Nephron (organoid): ENCODE measurements around the gene BSPRY.

ENCODE experiments used
- H3K27ac Mint-ChIP-seq, 3 experiments: 2 replicates each; pipeline ENCODE4 v1.8.0; 2020; ENCODE audit warnings: mixed read lengths in 3 of 3, mild to moderate bottlenecking in 2 of 3, moderate library complexity in 1 of 3
- H3K27me3 Mint-ChIP-seq: 2 replicates; pipeline ENCODE4 v1.8.0; 2021; ENCODE audit warnings: low read depth, mild to moderate bottlenecking, moderate library complexity, mixed read lengths
- H3K36me3 Mint-ChIP-seq: 2 replicates; pipeline ENCODE4 v1.8.0; 2020; ENCODE audit warnings: low read depth, mixed read lengths
- H3K4me1 Mint-ChIP-seq: 2 replicates; pipeline ENCODE4 v1.8.0; 2020; ENCODE audit warnings: mixed read lengths
- H3K4me3 Mint-ChIP-seq, 3 experiments: 2 replicates each; pipeline ENCODE4 v1.8.0; 2020; ENCODE audit warnings: mild to moderate bottlenecking in 3 of 3, mixed read lengths in 3 of 3, moderate library complexity in 2 of 3
- H3K9me3 Mint-ChIP-seq: 2 replicates; pipeline ENCODE4 v1.8.0; 2020; ENCODE audit warnings: mixed read lengths
- CTCF ChIP-seq, 3 experiments: fragments of 200-600 bp; sonication (generic); IDR thresholded peaks; one replicate each; pipeline ENCODE4 v1.5.0; 2021; ENCODE audit warnings: antibody characterized with exemption in 3 of 3; ENCODE audit not compliant: unreplicated experiment in 3 of 3

BSPRY gene

GRCh38 chr9:113381909-113382411 lies 32.6 kb downstream of the BSPRY start:
- H3K36me3 Mint-ChIP-seq = peaks cover 8% of the 10 kb centered on the region
- TF ChIP-seq CTCF (IDR thresholded peaks at IDR 0.05; ENCODE audit: unreplicated experiment in 3 of 3) = no peak
- peak overlapping the region; percentile 84 to 99 (median 86) for H3K27ac Mint-ChIP-seq
- no peaks in the 10 kb centered on the region for H3K27me3 Mint-ChIP-seq
- H3K4me1 Mint-ChIP-seq = peaks cover 14% of the 10 kb centered on the region
- H3K4me3 Mint-ChIP-seq = peak overlapping the region in 1 of 3 experiments; percentile 21
- no peaks in the 10 kb centered on the region for H3K9me3 Mint-ChIP-seq

- H3K27ac Mint-ChIP-seq = peak overlapping the region; percentile 91 to 98 (median 93)
- H3K4me1 Mint-ChIP-seq = no peaks in the 10 kb centered on the region
- no peaks in the 10 kb centered on the region for H3K9me3 Mint-ChIP-seq
- H3K36me3 Mint-ChIP-seq = peaks cover 36% of the 10 kb centered on the region
- peaks cover 3% of the 10 kb centered on the region for H3K27me3 Mint-ChIP-seq
- no peak overlapping the region for H3K4me3 Mint-ChIP-seq
- TF ChIP-seq CTCF (IDR thresholded peaks at IDR 0.05; ENCODE audit: unreplicated experiment in 3 of 3) = no peak
These were observed 37.4 kb downstream of the BSPRY start for GRCh38 chr9:113386571-113387393.

GRCh38 chr9:113387560-113388230 lies 38.4 kb downstream of the BSPRY start:
- H3K36me3 Mint-ChIP-seq = peaks cover 44% of the 10 kb centered on the region
- H3K27me3 Mint-ChIP-seq = peaks cover 3% of the 10 kb centered on the region
- H3K27ac Mint-ChIP-seq = peak overlapping the region; percentile 91 to 98 (median 93)
- no peaks in the 10 kb centered on the region for H3K4me1 Mint-ChIP-seq
- H3K9me3 Mint-ChIP-seq = no peaks in the 10 kb centered on the region
- TF ChIP-seq CTCF (IDR thresholded peaks at IDR 0.05; ENCODE audit: unreplicated experiment in 3 of 3) = no peak
- H3K4me3 Mint-ChIP-seq = no peak overlapping the region

- peaks cover 3% of the 10 kb centered on the region for H3K27me3 Mint-ChIP-seq
- no peaks in the 10 kb centered on the region for H3K4me1 Mint-ChIP-seq
- TF ChIP-seq CTCF (IDR thresholded peaks at IDR 0.05; ENCODE audit: unreplicated experiment in 3 of 3) = no peak
- H3K36me3 Mint-ChIP-seq = peaks cover 51% of the 10 kb centered on the region
- H3K27ac Mint-ChIP-seq = peak overlapping the region in 1 of 3 experiments; percentile 98
- no peak overlapping the region for H3K4me3 Mint-ChIP-seq
- H3K9me3 Mint-ChIP-seq = no peaks in the 10 kb centered on the region
These were observed 39.5 kb downstream of the BSPRY start for GRCh38 chr9:113388833-113389232.

GRCh38 chr9:113389451-113389850 lies 40.1 kb downstream of the BSPRY start:
- H3K36me3 Mint-ChIP-seq = peaks cover 51% of the 10 kb centered on the region
- no peak overlapping the region for H3K4me3 Mint-ChIP-seq
- no peaks in the 10 kb centered on the region for H3K4me1 Mint-ChIP-seq
- H3K27ac Mint-ChIP-seq = peak overlapping the region in 1 of 3 experiments; percentile 25
- peaks cover 3% of the 10 kb centered on the region for H3K27me3 Mint-ChIP-seq
- no peak for TF ChIP-seq CTCF (IDR thresholded peaks at IDR 0.05; ENCODE audit: unreplicated experiment in 3 of 3)
- H3K9me3 Mint-ChIP-seq = no peaks in the 10 kb centered on the region
